ENCODE data around the gene PRR15. TPM values are rescaled to one million over a fixed set of nuclear protein-coding genes. Genes with fewer than 3 reads are reported as not detected.

PRR15 gene
- total RNA-seq, 1 experiment from 2014 or later: 2.9 TPM

DNA sequence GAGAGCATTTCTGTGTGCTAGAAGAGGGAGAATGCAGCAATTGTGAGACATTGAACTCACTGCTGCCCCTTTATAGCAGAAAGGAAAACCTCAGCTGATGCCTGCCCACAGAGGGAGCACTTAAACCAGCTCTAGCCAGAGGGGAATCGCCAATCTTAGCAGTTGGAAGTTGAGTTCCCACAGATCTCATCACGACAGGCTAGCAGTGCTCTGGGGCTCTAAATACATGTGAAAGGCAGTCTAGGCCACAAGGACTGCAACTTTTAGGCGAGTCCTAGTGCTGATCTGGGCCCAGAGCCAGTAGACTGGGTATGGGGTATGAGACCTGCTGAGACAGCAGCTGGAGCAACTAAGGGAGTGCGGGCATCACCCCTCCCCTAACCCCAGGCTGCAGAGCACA lies 25.2 kb upstream of the PRR15 start:
- H3K9me2 ChIP-seq (ENCODE audit: insufficient read depth): no peaks in the 10 kb centered on the region
- intact Hi-C loops (cut with micrococcal nuclease): no loop called here
- H3K4me3 ChIP-seq (replicated peaks in 1 of 2; ENCODE audit: low read depth in 1 of 2, low read length in 2 of 2): no peak overlapping the region
- no peaks in the 10 kb centered on the region for H3K27me3 ChIP-seq (ENCODE audit: insufficient read depth, low read length)
- no peaks in the 10 kb centered on the region for H3K4me1 ChIP-seq (ENCODE audit: control insufficient read depth in 1 of 2, insufficient read depth in 2 of 2, low read length in 2 of 2)
- ATAC-seq (no peak), DNase-seq (ENCODE audit: low read depth, low spot score) (no peak)
- no peaks in the 10 kb centered on the region for H3K9me3 ChIP-seq (ENCODE audit: control insufficient read depth in 1 of 2, insufficient read depth in 1 of 2, low read depth in 1 of 2, low read length in 2 of 2)
- no peaks in the 10 kb centered on the region for H3K36me3 ChIP-seq (ENCODE audit: control insufficient read depth in 1 of 2, insufficient read depth in 2 of 2, low read length in 2 of 2)
- TF ChIP-seq, protein P1, sequence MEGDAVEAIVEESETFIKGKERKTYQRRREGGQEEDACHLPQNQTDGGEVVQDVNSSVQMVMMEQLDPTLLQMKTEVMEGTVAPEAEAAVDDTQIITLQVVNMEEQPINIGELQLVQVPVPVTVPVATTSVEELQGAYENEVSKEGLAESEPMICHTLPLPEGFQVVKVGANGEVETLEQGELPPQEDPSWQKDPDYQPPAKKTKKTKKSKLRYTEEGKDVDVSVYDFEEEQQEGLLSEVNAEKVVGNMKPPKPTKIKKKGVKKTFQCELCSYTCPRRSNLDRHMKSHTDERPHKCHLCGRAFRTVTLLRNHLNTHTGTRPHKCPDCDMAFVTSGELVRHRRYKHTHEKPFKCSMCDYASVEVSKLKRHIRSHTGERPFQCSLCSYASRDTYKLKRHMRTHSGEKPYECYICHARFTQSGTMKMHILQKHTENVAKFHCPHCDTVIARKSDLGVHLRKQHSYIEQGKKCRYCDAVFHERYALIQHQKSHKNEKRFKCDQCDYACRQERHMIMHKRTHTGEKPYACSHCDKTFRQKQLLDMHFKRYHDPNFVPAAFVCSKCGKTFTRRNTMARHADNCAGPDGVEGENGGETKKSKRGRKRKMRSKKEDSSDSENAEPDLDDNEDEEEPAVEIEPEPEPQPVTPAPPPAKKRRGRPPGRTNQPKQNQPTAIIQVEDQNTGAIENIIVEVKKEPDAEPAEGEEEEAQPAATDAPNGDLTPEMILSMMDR (IDR thresholded peaks at IDR 0.05 in 2 of 3, conservative IDR thresholded peaks at IDR 0.05 in 1 of 3; ENCODE audit: borderline replicate concordance in 1 of 3, insufficient read depth in 1 of 3, low read depth in 2 of 3, low read length in 2 of 3): no peak
- TF ChIP-seq SRF (IDR thresholded peaks at IDR 0.05; ENCODE audit: low read depth): no peak
- no peak overlapping the region for H3K27ac ChIP-seq (ENCODE audit: low read depth, low read length)
- no peak overlapping the region for H3K9ac ChIP-seq (ENCODE audit: low read length)
- RAD21 ChIA-PET (ENCODE audit: low non-redundant PET in 1 of 2, low total read pairs in 2 of 2, uncharacterized antibody in 2 of 2, unreplicated experiment in 2 of 2): no interaction called here
- POLR2A ChIA-PET: no interaction called here
- no peaks in the 10 kb centered on the region for H4K20me1 ChIP-seq (ENCODE audit: insufficient read depth)
- no peak overlapping the region for H3K4me2 ChIP-seq (ENCODE audit: low read length)
- CTCF ChIA-PET: no interaction called here
- no peak overlapping the region for H2AFZ ChIP-seq (ENCODE audit: low read depth, low read length, poor library complexity, severe bottlenecking)
- no peaks in the 10 kb centered on the region for H3K79me2 ChIP-seq (ENCODE audit: insufficient read depth, low read length)
- BruUV-seq (replicated peaks): no TSS peak

DNA sequence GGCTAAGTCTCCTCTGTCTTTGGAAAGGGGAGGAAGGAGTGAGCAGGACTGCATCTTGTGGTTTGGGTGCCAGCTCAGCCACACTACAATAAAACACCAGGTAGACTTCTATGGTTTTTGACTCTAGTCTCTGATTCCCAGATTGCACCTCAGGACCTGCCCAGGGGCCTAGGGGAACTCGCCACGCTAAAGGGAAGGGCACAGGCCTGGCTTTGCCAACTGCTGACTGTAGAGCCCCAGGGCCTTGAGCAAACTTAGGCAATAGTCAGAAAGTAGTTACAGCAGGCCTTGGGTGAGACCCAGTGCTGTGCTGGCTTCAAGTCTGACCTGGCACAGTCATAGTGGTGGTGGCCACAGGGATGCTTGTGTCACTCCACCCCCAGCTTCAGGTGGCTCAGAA lies 24.2 kb upstream of the PRR15 start:
- no peaks in the 10 kb centered on the region for H3K36me3 ChIP-seq (ENCODE audit: control insufficient read depth in 1 of 2, insufficient read depth in 2 of 2, low read length in 2 of 2)
- intact Hi-C loops (cut with micrococcal nuclease): no loop called here
- DNase-seq (ENCODE audit: low read depth, low spot score) (no peak), ATAC-seq (no peak)
- H3K4me1 ChIP-seq (ENCODE audit: control insufficient read depth in 1 of 2, insufficient read depth in 2 of 2, low read length in 2 of 2): no peaks in the 10 kb centered on the region
- H3K9me3 ChIP-seq (ENCODE audit: control insufficient read depth in 1 of 2, insufficient read depth in 1 of 2, low read depth in 1 of 2, low read length in 2 of 2): no peaks in the 10 kb centered on the region
- ChIA-PET POLR2A (no interaction called here), CTCF (no interaction called here), RAD21 (ENCODE audit: low non-redundant PET in 1 of 2, low total read pairs in 2 of 2, uncharacterized antibody in 2 of 2, unreplicated experiment in 2 of 2) (no interaction called here)
- H3K27ac ChIP-seq (ENCODE audit: low read depth, low read length): no peak overlapping the region
- H3K79me2 ChIP-seq (ENCODE audit: insufficient read depth, low read length): no peaks in the 10 kb centered on the region
- BruUV-seq (replicated peaks): no TSS peak
- no peak overlapping the region for H2AFZ ChIP-seq (ENCODE audit: low read depth, low read length, poor library complexity, severe bottlenecking)
- no peak for TF ChIP-seq SP1 (IDR thresholded peaks at IDR 0.05; ENCODE audit: low read depth)
- no peaks in the 10 kb centered on the region for H4K20me1 ChIP-seq (ENCODE audit: insufficient read depth)
- H3K9me2 ChIP-seq (ENCODE audit: insufficient read depth): no peaks in the 10 kb centered on the region
- H3K9ac ChIP-seq (ENCODE audit: low read length): no peak overlapping the region
- H3K4me2 ChIP-seq (ENCODE audit: low read length): no peak overlapping the region
- H3K4me3 ChIP-seq (replicated peaks in 1 of 2; ENCODE audit: low read depth in 1 of 2, low read length in 2 of 2): no peak overlapping the region
- H3K27me3 ChIP-seq (ENCODE audit: insufficient read depth, low read length): no peaks in the 10 kb centered on the region
